SK-N-MC (cell line): ENCODE data around the gene TBC1D25.

Experiments used
- EZH2 ChIP-seq: fragments of 200-600 bp; sonication (generic); IDR thresholded peaks from one replicate; pipeline ENCODE4 v1.6.1; 2017; ENCODE audit warnings: antibody characterized with exemption
- POLR2AphosphoS5 ChIP-seq: IDR thresholded peaks from 2 replicates; pipeline ENCODE4 v1.6.1; 2012; ENCODE audit warnings: mild to moderate bottlenecking, low read depth, low read length, borderline replicate concordance

DNA sequence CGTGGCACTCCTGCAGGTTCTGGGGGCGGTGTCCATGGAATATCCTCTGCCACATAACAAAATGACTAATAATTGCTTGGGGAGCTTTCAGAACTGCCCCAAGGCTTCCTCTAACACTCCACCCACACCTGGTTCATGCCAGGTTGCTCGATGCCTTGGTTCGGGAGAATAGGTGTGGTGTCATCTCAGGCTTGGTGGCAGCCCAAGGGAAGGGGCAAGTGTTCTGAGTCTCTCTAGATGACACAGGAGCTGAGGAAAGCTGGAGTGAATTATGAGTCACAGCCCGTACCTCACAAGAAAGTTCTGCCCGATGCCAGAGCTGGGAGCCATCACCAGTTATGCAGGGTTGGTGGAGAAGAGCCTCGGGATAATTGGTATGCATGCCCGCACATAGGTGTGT, 48.9 kb upstream of the TBC1D25 start:
- no peak for TF ChIP-seq POLR2AphosphoS5
- no peak for TF ChIP-seq EZH2
